HG03354 (cell line): ENCODE data around the gene MBP.

Source experiments
- ATAC-seq: cut with Tn5 transposase; IDR thresholded peaks from one replicate; pipeline ENCODE4 v1.9.1; 2021; ENCODE audit warnings: mild to moderate bottlenecking; ENCODE audit not compliant: unreplicated experiment, poor library complexity, severe bottlenecking

Gene MBP

DNA sequence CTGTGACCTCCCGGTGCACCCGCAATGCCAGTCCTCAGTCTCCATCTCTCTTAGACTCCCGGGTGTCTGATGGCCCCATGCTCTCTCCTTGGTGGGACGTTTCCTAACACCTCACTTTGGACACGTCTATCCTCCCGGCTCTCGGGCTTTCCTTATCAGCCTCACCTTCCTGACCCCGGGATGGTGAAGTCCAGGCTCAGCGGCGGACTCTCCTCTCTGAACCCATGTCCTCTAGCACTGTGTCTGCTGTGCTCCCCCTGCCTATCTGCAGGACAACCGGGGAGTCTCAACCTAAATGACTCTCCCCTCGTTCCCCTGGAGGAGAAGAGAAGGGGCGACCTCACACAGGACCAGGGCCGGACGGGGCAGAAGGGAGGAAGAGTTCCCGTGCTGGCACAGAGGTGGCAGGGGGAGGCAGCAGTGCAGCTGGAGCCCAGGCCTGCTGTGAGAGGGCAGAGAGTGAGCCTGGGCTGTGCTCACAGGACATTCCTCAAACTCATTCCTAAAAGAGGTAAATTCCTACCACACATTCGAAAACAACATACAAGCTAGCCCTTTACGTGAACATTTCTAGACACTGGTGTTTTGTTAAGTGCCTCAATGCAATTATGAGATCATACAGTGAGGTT lies 41.9 kb downstream of the MBP start:
- ATAC-seq: no peak

DNA sequence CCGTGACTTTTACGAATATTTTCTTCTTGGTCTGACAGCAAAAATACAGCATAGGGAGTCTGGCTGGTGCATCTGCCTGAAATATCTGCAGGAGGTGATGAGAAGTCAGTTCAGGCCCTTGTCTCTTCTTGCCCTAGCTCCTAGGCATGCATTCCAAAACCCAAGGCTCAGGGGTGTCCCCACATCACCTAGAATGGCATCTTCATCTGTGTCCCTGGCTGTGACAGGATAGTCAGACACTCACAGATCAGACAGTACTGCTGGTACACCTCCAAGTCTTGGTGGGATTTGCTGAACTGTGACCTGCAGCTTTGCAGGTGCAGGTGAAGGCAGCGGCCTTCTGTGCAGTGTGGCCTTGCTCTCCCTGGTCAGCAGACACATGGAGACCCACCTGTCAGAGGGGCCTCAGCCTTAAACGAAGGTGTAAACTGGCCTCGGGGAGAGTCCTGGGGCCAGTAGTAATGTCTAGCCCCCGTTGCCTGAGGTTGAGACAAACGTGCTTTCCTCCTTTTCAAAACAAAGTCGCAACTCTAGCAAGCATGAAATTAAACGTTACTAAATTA lies 42.8 kb downstream of the MBP start:
- ATAC-seq: no peak

DNA sequence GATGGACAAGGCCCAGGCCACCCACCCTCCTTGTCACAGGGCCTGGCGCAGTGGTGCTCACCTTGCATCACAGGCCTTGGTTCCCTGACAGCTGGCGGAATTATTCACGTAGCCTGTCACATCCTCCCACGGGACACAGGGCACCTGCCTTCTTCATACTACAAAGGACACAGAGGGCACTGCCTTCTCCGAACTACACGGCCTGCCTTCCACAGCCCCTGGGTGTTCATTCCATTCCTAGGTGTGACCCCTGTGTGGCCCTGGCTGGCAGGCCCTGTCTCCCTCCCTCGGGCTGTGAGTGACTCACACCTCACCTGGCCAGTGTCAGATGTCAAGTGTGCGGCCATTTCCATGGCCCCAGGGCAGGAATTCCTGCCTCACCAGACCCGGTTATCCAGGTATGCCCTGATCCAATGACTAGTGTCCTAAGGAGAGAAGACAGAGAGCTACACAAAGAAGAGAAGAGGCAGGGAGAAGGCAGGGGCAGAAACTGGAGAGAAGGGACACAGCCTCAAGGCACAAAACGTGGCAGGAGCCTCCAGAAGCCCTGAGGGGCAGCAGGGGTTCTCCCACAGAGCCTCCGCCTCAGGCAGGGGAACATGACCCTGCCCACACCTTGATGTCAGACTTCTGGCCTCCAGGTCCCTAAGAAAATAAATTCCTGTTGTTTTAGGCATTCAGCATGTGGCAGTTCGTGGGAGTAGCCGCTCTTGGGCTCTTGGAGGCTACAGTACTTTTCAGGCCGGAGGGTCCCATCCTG lies 43.4 kb downstream of the MBP start:
- no peak for ATAC-seq

DNA sequence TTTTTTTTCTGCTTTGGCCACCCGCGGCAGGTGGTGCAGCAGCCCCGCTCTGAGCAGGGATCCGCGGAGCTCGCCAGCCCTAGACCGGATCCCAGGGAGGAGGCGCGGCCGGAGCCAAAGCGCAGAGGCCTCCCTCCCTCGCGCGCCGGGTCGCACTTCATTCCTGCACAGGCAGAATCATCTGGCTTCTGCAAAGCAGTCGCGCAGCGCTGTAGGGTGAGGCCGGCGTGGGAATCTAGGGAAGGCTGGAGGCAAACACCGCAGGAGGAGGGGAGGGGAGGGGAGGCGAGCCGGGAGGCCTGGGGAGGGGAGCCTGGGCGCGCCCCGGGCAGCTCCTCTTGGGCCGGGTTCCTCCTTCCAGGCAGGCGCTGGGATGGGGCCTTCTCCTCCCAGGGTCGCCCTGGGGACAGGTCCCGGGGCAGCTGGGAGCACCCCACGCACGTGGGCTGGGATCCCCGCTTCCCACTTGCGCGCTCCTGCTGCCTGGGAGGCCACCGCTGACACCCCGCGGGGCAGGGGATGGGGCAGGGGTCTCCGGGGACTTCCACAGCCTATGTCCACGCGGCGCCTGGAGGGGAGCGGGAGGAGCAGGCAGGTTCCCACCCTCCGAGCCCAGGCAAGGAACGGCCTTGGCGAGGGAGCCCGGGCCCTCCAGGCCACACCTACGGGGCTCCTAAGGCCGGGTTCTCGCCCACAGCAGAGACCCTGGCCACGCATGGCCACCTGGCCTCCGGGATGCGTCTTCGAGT lies 45.0 kb downstream of the MBP start:
- ATAC-seq: no peak

DNA sequence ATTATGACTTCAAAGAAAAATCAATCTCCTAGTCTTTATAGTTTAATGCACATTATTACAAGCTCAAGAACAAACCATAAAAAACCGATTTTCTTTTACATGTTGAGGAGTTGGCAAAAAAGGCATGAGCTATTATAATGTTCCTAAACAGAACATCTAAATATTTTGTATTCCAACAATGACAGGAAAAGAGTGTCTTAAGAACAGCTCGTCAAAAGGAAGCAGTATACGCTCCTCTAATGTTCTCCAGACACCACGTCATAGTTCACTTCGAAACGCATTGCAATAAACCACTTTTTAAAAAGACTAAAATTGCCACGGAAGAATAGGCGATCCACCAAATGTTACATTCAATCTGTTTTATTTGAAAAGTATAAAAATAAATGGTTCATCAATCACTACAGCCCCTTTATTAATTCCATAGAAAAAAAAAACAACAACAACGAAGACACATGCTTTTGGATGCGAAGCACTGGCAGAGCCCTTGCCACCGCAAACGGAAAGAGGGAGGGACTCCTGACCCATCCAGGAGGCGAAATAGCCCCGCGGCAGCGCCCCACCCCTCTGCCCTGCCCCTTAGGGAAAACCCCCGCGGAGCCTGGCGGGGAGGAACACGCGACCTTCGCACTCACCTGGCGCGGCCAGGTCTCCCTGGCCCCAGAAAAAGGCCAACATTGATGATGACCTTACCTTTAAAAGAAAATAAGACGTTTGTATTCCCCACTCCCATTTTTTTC lies 45.8 kb downstream of the MBP start:
- no peak for ATAC-seq

DNA sequence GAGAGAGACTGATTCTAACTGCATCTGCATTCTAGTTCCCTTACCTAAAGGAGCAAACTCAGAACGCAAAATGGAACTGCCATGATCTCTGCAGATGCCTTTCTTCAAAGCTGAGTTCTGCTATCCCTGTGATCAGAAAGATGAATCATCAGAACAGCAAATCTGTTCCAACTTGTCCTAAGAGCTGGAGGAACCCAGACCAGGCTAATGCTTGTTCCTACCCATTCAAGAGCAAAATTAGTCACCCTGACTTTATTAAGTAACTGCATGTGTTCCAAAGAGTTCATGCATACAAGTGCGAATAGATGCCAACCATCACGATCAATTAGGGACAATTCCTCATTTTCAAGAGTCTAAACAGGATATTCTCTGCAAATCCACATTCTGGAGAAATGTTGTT lies 46.5 kb downstream of the MBP start:
- ATAC-seq: no peak

DNA sequence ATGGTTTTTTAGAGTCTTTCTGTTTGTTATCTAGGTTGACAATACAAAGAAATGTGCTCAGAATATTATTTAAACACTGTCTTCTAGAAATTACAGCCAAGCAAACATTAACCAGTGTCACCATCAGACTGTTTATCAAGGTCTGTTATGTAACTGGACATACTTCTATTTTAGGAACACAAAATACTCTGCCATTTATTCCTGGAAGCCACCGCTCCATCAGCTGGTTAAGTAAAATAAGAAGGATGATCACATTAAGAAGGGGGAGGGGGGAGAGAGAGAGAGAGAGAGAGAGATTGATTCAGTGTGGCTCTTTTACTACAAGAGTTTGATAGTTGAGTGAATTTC lies 47.9 kb downstream of the MBP start:
- ATAC-seq: no peak

DNA sequence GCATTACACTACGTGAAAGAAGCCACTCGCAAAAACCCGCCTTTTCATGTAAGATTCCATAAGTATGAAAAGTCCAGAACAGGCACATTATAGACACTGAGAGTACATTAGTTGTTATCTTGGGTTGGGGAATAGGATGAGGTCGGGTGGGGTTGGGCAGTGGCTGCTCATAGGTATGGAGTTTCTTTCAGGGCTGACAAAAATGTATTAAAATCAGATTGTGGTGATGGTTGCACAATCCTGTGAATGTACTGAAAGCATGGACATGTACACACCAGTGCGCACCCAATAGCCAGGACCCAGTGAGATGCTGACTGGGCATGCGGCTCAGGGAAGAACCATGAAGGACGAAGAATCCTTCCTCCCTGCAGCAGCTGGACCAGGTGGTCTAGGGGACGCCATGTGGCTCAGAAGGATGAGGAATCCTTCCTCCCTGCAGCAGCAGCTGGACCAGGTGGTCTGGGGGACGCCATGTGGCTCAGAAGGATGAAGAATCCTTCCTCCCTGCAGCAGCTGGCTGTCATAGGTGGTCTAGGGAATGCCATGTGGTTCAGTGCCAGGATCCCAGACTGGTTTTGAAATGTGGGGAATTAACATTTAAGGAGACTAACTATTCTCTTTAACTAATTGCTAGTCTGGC lies 50.1 kb downstream of the MBP start:
- no peak for ATAC-seq

DNA sequence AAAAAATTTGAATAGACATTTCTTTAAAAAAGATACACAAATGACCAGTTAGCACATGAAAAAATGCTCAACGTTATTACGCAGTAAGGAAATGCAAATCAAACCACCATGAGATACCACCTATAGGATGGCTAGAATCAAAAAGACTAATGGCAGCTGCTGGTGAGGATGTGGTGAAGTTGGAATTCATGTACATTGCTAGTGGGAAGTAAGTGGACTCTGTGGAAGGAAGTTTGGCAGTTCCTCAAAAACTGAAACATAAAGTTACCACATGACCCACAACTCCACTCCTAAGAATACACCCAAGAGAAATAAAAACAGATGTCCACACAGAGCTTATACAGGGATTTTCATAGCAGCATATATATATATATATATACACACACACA lies 51.2 kb downstream of the MBP start:
- ATAC-seq: no peak

DNA sequence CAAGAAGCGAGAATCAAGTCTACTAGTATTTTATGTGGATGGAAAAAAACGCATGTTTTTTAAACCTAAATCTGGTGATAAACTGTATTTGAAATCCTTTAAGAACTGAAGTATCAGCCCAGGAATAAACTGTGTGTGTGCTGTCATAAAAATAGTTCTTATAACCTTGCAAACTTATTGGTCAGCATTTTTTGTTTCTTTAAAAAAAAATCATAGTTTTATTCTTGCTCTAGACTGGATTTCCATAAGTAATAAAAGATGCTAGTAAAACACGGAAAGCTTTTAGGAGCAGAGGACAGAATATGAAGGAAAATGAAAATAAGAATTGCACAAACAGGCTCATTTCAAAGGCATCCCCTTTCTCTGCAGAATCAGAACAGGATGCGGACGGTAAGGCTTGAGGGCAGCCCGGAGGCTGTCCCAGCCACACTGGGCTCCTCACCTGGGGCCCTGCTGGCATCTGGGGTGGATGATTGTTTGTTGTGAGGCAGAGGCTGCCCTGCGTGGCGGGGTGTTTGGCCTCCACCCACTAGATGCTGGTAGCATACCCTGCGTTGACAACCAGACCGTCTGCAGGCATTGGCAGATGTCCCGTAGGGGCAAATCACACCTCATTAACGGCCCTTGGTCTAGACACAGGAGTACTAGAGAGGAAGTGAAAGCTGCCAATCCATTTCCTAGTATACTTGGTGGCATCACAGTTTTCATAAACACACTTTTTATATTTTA lies 52.5 kb downstream of the MBP start:
- peak; percentile 91 for ATAC-seq

DNA sequence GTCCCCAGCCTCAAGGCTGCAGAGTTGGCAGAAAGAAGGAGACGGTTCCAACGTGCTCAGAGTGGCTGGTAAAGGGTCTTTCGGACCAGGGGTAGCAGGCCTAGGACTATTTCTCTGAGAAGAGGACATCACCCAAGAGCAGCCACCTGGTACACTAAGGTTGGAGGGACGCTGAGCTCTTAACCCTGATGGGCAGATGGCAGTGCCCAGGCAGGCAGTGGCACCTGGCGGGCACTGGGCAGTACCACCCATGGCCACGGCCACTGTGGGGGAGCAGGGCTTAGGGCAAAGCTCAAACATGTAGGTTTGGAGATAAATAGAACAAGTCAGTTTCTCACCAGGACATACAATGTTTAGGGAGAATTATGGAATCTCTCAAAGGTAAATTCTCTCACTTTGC lies 53.5 kb downstream of the MBP start:
- no peak for ATAC-seq

DNA sequence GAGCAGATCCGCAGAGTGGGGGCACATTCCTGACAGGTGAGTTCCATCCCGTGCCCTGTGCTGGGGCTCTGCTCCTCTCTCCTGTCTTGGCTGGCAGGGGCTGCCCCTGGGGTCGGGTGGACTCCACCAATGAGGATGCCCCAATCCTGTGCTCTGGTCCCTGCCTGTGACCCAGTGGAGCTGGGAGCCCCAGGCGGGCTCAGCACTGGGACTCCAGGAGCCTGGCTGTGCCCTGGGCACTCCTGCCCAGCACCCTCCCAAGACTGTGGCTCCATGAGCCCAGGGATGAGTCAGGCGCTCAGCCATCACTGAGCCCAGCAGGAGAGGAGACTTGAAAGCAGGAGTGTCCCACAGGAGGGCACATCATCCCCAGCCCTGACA lies 53.9 kb downstream of the MBP start:
- no peak for ATAC-seq

DNA sequence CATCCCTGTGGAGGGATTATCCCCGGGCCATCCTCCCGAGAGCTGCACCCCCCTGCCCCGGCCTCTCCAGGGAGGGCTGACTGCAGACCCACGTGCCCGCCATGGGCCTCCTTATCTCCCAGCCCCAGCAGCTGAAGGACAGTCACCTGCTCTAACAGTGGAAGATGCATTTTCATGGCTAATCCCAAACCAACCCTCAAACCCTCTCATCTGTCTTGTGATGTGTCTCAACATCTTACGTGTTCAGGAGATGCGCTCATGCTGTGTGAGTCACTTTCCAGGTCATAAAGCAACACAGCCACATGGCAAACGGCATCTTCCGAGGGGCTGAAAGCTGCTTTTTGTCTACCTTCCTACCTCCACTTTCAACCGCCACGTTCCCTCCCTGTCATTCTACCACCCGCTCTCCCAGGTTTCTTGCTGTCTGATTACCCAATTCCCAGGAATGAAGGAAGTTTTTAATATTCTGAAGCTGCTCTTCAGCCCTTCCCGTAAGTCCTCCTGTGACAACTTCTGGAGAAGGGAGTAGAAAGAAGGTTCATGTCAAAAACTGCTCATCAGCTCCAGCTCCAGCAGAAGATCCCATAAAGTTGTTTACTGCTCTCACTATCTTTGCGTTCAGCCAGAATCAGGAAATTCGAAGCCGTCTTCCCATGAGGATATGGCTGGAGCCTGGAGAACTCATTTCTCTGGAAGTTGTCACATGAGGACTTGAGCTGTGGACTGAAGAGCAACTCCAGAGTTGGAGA lies 54.5 kb downstream of the MBP start:
- no peak for ATAC-seq

DNA sequence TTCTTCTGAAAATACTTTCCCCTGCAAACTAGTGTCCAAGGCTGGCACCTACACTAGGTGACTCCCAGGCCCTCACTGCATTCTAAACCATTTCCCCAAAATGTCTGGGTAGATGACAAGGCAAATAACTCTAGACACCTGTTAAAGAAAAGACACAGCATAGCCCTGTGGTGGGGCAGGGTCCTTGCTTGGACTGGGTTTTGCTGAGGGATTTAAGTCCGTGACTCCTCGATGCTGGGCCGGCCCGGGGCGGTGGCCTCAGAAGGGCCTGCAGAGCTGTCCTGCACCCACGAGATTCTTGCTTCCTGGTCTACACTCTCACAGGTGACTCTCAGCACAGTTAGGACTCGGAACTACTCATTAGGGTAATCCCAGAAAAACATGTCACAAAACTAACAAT lies 55.2 kb downstream of the MBP start:
- no peak for ATAC-seq

DNA sequence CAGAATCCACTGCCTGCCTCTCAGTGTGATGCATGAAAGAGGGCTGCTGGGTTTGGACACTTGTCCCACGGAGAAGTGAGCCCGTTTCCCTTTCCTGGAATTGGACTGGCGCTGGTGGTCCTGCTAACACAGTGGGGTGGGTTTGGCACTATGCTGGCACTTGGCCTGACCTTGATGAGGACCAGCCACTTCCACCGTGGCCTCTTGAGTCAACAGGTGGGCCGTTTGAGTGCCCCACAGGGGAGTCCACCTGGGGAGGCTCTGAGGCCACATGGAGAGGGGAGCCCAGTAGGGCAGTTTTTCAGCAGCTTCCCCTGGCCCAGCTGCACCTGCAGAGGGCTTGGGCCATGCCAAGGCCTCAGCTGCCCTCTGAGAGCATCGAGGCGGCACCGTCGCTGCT lies 56.5 kb downstream of the MBP start:
- no peak for ATAC-seq

DNA sequence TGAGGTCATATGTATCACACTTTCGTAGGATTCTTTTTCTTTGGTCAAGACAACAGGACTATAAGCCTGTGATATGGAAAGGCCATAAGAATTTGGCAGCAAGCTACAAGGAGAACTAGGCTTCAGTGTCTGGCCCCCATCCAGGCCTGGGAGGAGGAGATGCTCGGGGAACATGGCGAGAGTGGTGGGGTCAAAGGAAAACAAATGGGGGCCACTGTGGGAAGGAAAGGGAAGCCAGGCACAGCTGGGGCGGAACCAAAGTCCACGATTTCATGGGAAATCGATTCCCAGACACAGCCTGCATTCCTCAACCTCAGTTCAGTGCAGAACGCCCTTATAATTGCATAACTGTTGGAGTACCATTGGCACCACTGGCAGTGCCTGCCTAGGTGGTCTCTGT lies 58.2 kb downstream of the MBP start:
- ATAC-seq: no peak

DNA sequence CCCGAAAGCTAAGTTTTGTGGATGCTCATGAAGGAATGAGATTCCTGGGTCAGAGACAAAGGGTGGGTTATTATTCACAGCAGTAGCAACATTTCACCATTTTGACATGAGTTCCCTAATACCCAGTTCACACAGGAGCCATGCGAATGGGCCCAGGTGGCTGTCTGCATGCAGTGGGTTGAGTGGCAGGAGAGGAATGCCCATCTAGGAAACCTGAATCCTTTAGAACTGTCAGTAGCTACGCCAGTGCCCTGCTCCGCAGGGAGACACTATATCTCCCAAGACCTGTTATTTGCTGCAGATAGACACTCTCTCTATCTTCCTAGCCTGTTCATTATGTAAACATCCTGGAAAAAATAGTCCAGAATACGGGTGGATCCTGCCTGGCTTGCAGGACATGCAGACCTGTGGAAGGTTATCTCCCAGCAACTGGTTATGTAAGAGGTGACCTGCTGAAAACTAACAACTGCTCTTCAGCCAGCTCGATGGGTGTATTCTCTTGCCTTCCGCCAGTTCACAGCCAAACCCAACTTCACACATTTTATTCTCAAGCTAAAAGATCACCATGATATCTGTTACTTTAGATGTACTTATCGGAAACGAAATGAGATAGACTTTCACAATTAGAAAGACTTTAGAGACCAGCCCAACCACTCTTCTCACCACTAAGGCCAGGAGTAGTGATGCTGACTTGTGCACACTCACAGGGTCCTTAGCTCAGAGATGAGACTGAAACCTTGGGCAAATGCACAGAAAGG lies 59.1 kb downstream of the MBP start:
- no peak for ATAC-seq

DNA sequence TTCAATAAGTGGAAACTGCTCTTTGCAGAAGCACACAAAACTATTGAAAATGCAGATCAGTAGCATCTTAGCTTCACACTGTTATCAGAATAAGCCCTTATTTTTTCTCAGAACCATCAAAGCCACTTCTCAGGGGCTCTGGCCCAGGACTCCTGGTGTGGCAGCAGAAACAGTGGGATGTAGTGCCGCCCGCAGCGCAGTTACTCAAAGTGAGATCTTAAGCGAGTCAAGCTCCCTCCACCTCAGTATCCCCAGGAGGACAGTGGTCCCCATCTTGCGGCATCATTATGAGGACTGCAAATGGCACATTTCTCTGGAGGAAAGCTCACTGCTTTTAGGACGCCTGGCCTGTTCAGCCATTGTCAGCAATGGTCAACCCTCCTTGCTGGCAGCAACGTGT lies 60.0 kb downstream of the MBP start:
- ATAC-seq: no peak
